DOHH2 (cell line): ENCODE measurements around the gene PDZD4.

Source experiments
- H3F3A ChIP-seq: fragments of 200-600 bp; sonication (generic), shearing (Covaris generic); 2 replicates; pipeline ENCODE4 v1.6.0; 2016; ENCODE audit warnings: antibody characterized with exemption, mild to moderate bottlenecking; ENCODE audit not compliant: control insufficient read depth, insufficient read depth
- H3K27ac ChIP-seq: fragments of 200-600 bp; sonication (generic); 2 replicates; pipeline ENCODE4 v1.5.1; 2014; ENCODE audit warnings: low read depth, mild to moderate bottlenecking, low read length, moderate library complexity
- H3K27me3 ChIP-seq: fragments of 200-600 bp; sonication (generic); 2 replicates; pipeline ENCODE4 v1.6.1; 2014; ENCODE audit warnings: mild to moderate bottlenecking, low read length, mixed read lengths; ENCODE audit not compliant: control insufficient read depth
- H3K36me3 ChIP-seq: fragments of 200-600 bp; sonication (generic); 2 replicates; pipeline ENCODE4 v1.6.1; 2014; ENCODE audit warnings: mild to moderate bottlenecking, low read length, moderate library complexity, mixed read lengths; ENCODE audit not compliant: control insufficient read depth
- H3K4me1 ChIP-seq: fragments of 200-600 bp; sonication (generic); 2 replicates; pipeline ENCODE4 v1.6.1; 2014; ENCODE audit warnings: mild to moderate bottlenecking, low read length, mixed read lengths; ENCODE audit not compliant: control insufficient read depth
- H3K4me2 ChIP-seq: fragments of 200-600 bp; sonication (generic); 2 replicates; pipeline ENCODE4 v1.6.0; 2014; ENCODE audit warnings: mild to moderate bottlenecking, low read length, moderate library complexity
- H3K4me3 ChIP-seq: fragments of 200-600 bp; sonication (generic); 2 replicates; pipeline ENCODE4 v1.5.1; 2014; ENCODE audit warnings: mild to moderate bottlenecking, low read length, mixed read lengths
- H3K79me2 ChIP-seq: fragments of 200-600 bp; sonication (generic); 2 replicates; pipeline ENCODE4 v1.6.1; 2014; ENCODE audit warnings: mild to moderate bottlenecking, low read length, mixed read lengths; ENCODE audit not compliant: control insufficient read depth
- H3K9me2 ChIP-seq: fragments of 200-600 bp; sonication (generic); replicated peaks from 2 replicates; pipeline ENCODE4 v1.6.1; 2014; ENCODE audit warnings: mild to moderate bottlenecking, low read length, mixed read lengths; ENCODE audit not compliant: control insufficient read depth
- H3K9me3 ChIP-seq: fragments of 200-600 bp; sonication (generic); 2 replicates; pipeline ENCODE4 v1.6.1; 2014; ENCODE audit warnings: antibody characterized with exemption, low read length, mixed read lengths; ENCODE audit not compliant: control insufficient read depth, insufficient read depth
- H4K20me1 ChIP-seq: fragments of 200-600 bp; sonication (generic); 2 replicates; pipeline ENCODE4 v1.6.0; 2014; ENCODE audit warnings: low read depth, mild to moderate bottlenecking, antibody characterized with exemption, low read length, moderate library complexity; ENCODE audit not compliant: control insufficient read depth, insufficient read depth
- CTCF ChIP-seq: fragments of 200-600 bp; sonication (generic); IDR thresholded peaks from one replicate; pipeline ENCODE4 v1.5.1; 2014; ENCODE audit warnings: antibody characterized with exemption, mild to moderate bottlenecking, low read depth, low read length; ENCODE audit not compliant: poor library complexity, severe bottlenecking
- EZH2phosphoT487 ChIP-seq: fragments of 200-600 bp; sonication (generic); IDR thresholded peaks from 2 replicates; pipeline ENCODE4 v1.6.1; 2017; ENCODE audit warnings: borderline replicate concordance, mild to moderate bottlenecking, antibody characterized with exemption, low read length, moderate library complexity, mixed read lengths

Gene PDZD4

GRCh38 chrX:153816831-153817690, 13.3 kb downstream of the PDZD4 start:
- H3K4me3 ChIP-seq = no peak overlapping the region
- H3F3A ChIP-seq = no peaks in the 10 kb centered on the region
- no peaks in the 10 kb centered on the region for H3K36me3 ChIP-seq
- peaks cover 8% of the 10 kb centered on the region for H3K27me3 ChIP-seq
- no peaks in the 10 kb centered on the region for H4K20me1 ChIP-seq
- no peak overlapping the region for H3K4me2 ChIP-seq
- H3K4me1 ChIP-seq = no peaks in the 10 kb centered on the region
- H3K9me2 ChIP-seq = no peaks in the 10 kb centered on the region
- no peak overlapping the region for H3K27ac ChIP-seq
- H3K79me2 ChIP-seq = no peaks in the 10 kb centered on the region
- H3K9me3 ChIP-seq = no peaks in the 10 kb centered on the region
- TF ChIP-seq EZH2phosphoT487 (no peak), CTCF (no peak)

GRCh38 chrX:153814591-153815315, 15.6 kb downstream of the PDZD4 start:
- H4K20me1 ChIP-seq = no peaks in the 10 kb centered on the region
- H3K4me3 ChIP-seq = no peak overlapping the region
- H3K79me2 ChIP-seq = no peaks in the 10 kb centered on the region
- H3K4me1 ChIP-seq = no peaks in the 10 kb centered on the region
- no peak overlapping the region for H3K4me2 ChIP-seq
- H3K9me2 ChIP-seq = no peaks in the 10 kb centered on the region
- no peaks in the 10 kb centered on the region for H3F3A ChIP-seq
- peaks cover 8% of the 10 kb centered on the region for H3K27me3 ChIP-seq
- H3K27ac ChIP-seq = no peak overlapping the region
- no peaks in the 10 kb centered on the region for H3K36me3 ChIP-seq
- no peaks in the 10 kb centered on the region for H3K9me3 ChIP-seq
- TF ChIP-seq EZH2phosphoT487 (no peak), CTCF (no peak)

GRCh38 chrX:153813161-153813560, 17.2 kb downstream of the PDZD4 start:
- Histone ChIP-seq H3K36me3 (no peaks in the 10 kb centered on the region), H4K20me1 (no peaks in the 10 kb centered on the region), H3K27ac (no peak overlapping the region), H3K9me2 (no peaks in the 10 kb centered on the region), H3K4me1 (no peaks in the 10 kb centered on the region), H3K9me3 (no peaks in the 10 kb centered on the region), H3K4me3 (no peak overlapping the region), H3K79me2 (no peaks in the 10 kb centered on the region), H3F3A (no peaks in the 10 kb centered on the region), H3K4me2 (no peak overlapping the region), H3K27me3 (no peaks in the 10 kb centered on the region)
- no peak for TF ChIP-seq CTCF
- no peak for TF ChIP-seq EZH2phosphoT487
